Activated CD4-positive, alpha-beta T cell treated with anti-CD3 and anti-CD28 coated beads, Interleukin-2, amount 50 U/mL, for 16 hours (primary cell): Measurements from ENCODE around the gene SLC12A7.
"Not testable (repeated sequence)": the region's sequence is repeated elsewhere in the genome, so short reads cannot be mapped to it uniquely, and the experiment has no call there.

Experiments used
- DNase-seq: peaks from one replicate; pipeline ENCODE4 v3.0.0-alpha.2; 2020

The SLC12A7 gene

GRCh38 chr5:1094670-1095190 lies 17.1 kb downstream of the SLC12A7 start:
- no peak for DNase-seq

- DNase-seq = no peak
Measured at GRCh38 chr5:1093361-1093760, 18.5 kb downstream of the SLC12A7 start.

DNA sequence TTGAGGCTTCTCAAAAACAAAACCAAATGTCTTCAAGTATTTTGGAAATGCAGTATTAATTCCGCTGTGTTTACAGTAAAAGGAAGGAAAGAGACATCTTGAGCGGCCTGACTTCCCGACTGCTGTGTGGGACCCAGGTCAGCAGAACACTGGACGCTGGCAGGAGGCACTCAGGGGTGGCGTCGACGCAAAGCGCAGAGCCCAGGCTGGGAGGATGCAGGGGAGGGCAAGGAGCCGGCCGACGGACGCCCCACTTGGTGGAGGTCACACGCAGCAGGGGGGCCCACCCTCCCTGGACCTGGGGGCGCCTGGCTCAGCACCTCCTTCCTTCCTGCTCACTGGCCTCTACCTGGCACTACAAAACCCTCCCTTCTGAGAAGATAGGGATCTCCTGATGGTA lies 19.7 kb downstream of the SLC12A7 start:
- no peak for DNase-seq

DNA sequence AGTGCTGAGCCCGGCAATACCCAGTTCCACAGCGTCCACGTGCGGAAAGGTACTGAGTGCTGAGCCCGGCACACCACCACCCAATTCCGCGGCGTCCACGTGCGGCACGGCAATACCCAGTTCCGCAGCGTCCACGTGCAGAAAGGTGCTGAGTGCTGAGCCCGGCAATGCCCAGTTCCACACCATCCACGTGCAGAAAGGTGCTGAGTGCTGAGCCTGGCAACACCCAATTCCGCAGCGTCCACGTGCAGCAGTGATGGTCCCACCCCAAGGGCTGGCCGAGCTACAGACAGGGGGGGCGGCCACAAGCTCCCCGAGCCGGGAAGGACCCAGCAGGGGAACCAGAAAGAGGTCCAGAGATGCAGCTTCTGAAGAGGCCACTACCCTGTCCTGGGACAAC lies 20.2 kb downstream of the SLC12A7 start:
- DNase-seq = no peak

DNA sequence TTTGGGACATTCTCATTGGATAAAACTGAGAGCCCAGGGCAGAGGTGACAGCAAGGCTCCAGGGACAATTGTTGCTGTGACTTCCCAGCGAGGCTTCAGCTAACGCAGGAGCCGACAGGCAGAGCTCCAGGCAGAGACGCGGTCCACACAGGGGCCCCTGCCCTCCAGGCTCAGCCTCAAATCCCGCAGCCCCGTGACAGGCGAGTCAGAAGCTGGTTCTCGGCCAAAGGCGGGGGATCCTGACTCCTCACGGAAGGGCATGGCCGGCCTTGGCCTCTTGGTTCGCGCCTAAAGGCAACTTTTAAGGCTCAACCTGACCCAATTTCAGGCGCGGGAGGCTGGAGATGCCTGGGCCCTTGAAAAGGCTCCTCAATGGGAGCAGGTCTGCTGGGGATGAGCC lies 21.3 kb downstream of the SLC12A7 start:
- no peak for DNase-seq

DNA sequence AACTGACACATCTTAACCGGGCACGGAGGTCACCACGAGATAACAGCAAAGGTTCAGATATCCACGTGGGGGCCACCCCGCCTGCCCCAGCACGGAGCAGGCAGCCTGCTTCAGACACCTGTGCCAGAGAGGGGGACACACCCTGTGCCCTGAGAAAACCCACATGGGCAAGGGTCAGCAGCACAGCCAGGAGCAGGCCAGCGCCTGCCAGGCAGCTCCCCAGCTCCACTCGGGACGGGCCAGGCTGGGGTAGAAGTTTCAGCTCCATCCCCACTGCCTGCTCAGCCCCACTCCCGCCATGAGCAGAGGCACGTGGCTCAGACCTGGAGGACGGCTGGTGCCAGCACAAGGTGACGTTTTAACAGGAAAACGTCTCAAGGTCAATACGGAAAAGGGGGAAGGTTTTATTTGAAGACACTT lies 22.2 kb downstream of the SLC12A7 start:
- no peak for DNase-seq

GRCh38 chr5:1089146-1089545 lies 22.7 kb downstream of the SLC12A7 start:
- no peak for DNase-seq

GRCh38 chr5:1088726-1089125 lies 23.1 kb downstream of the SLC12A7 start:
- no peak for DNase-seq

DNA sequence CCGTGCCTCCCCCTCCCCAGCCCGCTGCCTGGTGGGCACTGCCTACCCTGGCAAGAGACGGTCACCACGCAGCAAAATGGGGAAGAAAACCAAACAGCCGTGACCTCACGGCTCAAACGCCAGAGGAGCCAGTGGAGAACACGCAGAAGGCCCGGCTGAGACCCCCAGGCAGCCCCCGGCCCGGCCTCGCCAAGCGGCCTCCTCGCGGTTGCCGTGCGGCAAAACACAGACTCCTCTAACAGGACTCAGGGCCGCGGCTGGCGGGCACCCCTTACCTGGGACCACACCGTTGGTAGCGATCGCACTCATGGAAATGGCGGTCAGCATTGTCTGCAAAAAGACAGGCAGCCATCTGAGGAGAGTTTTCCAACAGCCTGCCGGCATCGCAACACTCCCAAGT lies 23.8 kb downstream of the SLC12A7 start:
- no peak for DNase-seq

- no peak for DNase-seq
Measured at GRCh38 chr5:1087428-1087827, 24.4 kb downstream of the SLC12A7 start.

DNA sequence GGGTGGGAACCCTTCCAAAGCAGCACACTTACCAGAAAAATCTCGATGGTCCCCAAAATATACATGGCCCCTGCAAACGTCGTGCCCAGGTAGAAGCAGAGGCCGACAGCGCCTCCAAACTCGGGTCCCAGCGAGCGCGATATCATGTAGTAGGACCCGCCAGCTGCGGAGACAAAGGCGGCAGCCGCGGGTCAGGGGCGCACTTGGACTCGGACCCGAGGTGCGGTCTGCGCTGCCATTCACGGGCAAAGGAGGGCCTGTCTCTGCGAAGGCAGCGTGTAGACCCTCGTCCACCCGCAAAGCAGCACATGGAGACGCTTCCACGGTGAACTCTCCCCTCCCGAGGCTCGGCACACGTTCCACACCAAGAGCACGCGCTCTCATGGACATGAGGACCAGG lies 25.0 kb downstream of the SLC12A7 start:
- no peak for DNase-seq

- DNase-seq = no peak
Measured at GRCh38 chr5:1086137-1086536, 25.7 kb downstream of the SLC12A7 start.

GRCh38 chr5:1085391-1085790 lies 26.5 kb downstream of the SLC12A7 start:
- no peak for DNase-seq

GRCh38 chr5:1083823-1084605 lies 27.8 kb downstream of the SLC12A7 start:
- no peak for DNase-seq

DNA sequence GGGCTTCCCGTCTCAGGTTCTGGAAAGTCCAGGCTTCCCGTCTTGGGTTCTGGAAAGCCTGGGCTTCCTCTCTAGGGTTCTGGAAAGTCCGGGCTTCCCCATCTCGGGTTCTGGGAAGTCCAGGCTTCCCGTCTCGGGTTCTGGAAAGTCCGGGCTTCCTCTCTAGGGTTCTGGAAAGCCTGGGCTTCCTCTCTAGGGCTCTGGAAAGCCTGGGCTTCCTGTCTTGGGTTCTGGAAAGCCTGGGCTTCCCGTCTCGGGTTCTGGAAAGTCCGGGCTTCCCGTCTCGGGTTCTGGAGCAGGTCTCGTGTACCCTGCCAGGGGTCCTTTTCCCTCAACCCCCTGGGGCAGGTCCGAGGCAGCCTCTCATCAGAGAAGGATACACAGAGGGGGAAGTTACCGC lies 28.8 kb downstream of the SLC12A7 start:
- not testable (repeated sequence) for DNase-seq

DNA sequence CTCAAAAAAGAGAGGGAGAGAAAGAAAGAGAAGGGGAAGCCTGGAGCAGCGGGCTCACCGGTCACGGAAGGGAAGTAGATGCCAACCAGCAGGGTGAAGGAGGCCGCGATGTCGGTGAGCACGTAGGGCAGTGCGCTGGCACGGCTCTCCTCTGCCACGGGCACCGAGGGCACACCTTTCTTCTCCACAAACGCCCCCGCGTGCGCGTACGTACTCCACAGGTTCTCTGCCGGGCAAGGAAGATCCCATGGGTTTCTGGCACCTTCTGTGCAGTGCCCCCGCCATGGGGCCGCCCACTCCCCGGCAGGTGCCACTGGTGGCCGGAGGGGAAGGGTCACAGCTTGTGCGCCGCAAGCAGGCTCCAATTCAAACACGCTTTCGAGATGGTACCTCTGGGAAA lies 30.3 kb downstream of the SLC12A7 start:
- DNase-seq = no peak

- no peak for DNase-seq
Measured at GRCh38 chr5:1080432-1080831, 31.4 kb downstream of the SLC12A7 start.

DNA sequence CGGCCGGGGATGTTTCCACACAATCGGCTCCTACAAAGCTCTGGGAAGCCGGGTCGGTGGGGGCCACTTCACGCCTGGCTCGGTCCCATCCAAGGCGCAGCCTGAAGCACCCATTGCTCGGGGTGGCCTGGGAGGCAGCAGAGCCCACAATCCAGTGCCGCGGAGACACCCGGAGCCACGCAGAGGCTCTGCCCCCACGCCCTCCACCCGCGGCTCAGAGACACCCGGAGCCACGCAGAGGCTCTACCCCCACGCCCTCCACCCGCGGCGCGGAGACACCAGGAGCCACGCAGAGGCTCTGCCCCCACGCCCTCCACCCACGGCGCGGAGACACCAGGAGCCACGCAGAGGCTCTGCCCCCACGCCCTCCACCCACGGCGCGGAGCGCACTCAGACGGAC lies 31.9 kb downstream of the SLC12A7 start:
- no peak for DNase-seq

DNA sequence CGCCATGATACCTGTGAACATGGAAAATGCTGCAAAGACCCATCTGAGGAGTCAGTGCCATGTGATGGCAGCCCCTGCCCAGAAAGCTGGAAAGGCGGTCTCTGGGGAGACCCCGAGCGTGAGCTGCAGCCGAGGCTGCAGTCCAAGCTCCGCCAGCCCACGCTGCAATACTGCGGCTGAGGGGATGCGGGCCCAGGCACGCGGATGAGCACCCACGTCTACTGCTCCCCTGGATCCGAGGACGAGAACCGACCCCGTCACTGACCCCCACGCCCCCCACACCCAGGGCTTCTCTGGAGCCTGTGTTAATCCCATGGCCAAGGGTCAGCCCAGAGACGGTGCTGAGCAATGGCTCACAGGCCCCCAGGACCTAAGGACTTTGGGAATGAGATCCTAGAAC lies 32.4 kb downstream of the SLC12A7 start:
- DNase-seq = no peak

GRCh38 chr5:1078851-1079250 lies 33.0 kb downstream of the SLC12A7 start:
- no peak for DNase-seq

DNA sequence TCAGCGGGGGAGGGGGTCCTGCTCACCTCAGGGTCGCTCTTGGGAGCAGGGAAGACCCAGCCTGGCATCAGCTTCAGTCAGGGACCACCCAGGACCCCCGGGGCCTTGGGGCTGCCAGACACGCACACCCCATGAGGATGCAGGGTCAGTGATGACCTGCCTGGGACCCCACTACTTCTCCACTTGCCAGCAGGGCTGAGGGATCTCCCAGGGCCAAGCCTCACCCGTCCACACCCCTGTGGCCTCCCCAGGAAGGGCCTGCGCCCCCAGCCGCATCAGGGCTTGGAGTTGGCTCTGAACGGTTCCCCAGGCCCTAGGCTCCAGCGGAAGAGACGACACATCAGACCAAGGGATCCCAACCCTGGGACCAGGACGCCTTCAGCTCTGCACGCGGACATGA lies 33.7 kb downstream of the SLC12A7 start:
- DNase-seq = no peak

GRCh38 chr5:1077491-1078020 lies 34.3 kb downstream of the SLC12A7 start:
- DNase-seq = no peak

- DNase-seq = no peak
Measured at GRCh38 chr5:1077026-1077425, 34.8 kb downstream of the SLC12A7 start.

GRCh38 chr5:1076406-1076805 lies 35.5 kb downstream of the SLC12A7 start:
- DNase-seq = no peak

- no peak for DNase-seq
Measured at GRCh38 chr5:1075931-1076330, 35.9 kb downstream of the SLC12A7 start.
